Endothelial cell (in vitro differentiated cells): ENCODE results near the gene EIF2B4. TPM values are rescaled to one million over a fixed set of nuclear protein-coding genes. Genes with fewer than 3 reads are reported as not detected.

ENCODE experiments used
- DNase-seq: peaks from one replicate; pipeline ENCODE4 v3.0.0; 2021; ENCODE audit warnings: low spot score
- H3K27ac Mint-ChIP-seq: one replicate; pipeline ENCODE4 v1.8.0; 2021; ENCODE audit warnings: mixed read lengths, inconsistent platforms; ENCODE audit not compliant: unreplicated experiment
- H3K27me3 Mint-ChIP-seq: one replicate; pipeline ENCODE4 v1.8.0; 2021; ENCODE audit warnings: mild to moderate bottlenecking, moderate library complexity, mixed read lengths, inconsistent platforms; ENCODE audit not compliant: unreplicated experiment
- H3K36me3 Mint-ChIP-seq: one replicate; pipeline ENCODE4 v1.8.0; 2021; ENCODE audit warnings: mild to moderate bottlenecking, low read depth, mixed read lengths, inconsistent platforms; ENCODE audit not compliant: unreplicated experiment
- H3K4me1 Mint-ChIP-seq: one replicate; pipeline ENCODE4 v1.8.0; 2021; ENCODE audit warnings: mild to moderate bottlenecking, mixed read lengths, inconsistent platforms; ENCODE audit not compliant: unreplicated experiment
- H3K4me3 Mint-ChIP-seq: one replicate; pipeline ENCODE4 v1.8.0; 2021; ENCODE audit warnings: mild to moderate bottlenecking, mixed read lengths, inconsistent platforms; ENCODE audit not compliant: unreplicated experiment
- H3K9me3 Mint-ChIP-seq: one replicate; pipeline ENCODE4 v1.8.0; 2021; ENCODE audit warnings: mixed read lengths, inconsistent platforms; ENCODE audit not compliant: unreplicated experiment
- CTCF ChIP-seq: fragments of 200-600 bp; sonication (generic); IDR thresholded peaks from one replicate; pipeline ENCODE4 v1.5.0; 2021; ENCODE audit warnings: antibody characterized with exemption; ENCODE audit not compliant: unreplicated experiment
- total RNA-seq: library from RNA; stranded (reverse); fragmentation: NEBNext Ultra II Directional; extraction: Animal tissue kit (Norgen Biotek cat#: 25700); gene quantifications from one replicate; pipeline ENCODE4 v1.2.1, GENCODE V29; 2021; ENCODE audit not compliant: unreplicated experiment

EIF2B4 gene
- total RNA-seq, 1 donor from 2014 or later = 48.6 TPM

DNA sequence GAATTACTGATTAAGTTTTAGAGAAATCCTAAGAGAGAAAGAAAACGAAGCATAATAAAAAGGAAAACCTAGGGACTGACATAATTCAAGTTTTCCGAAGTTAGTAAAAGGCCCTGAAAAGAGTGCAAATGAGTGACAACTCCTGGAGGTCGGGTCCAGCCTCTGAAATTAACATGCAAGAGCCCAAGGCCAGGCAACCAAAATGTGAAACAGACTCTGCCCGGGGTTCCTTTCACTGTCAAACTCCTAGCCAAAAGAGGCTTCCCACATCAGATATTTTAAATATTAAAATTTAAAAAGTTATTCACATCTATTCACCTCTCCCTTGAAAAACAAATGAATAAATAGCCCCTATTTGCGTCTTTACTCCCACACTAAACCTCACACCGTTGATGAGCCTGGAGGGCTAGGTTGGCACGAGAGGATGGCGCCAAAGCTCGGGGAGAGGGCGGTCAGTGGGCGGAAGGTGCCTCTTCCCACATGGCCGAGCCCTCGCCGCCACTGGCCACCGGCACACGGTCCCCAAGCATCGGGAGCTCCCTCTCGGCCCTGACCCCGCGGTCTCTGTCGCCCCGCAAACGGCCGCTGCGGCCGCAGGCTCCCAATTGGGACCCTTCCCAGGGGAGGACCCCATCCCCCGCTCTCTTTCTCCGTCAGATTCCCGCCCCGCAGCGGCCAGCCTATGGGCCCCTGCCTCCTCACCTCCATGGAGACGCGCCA, 38.6 kb upstream of the EIF2B4 start:
- H3K27me3 Mint-ChIP-seq = peaks cover 10% of the 10 kb centered on the region
- peak overlapping the region; percentile 93 for H3K4me3 Mint-ChIP-seq
- H3K36me3 Mint-ChIP-seq = peaks cover 9% of the 10 kb centered on the region
- TF ChIP-seq CTCF = no peak
- no peaks in the 10 kb centered on the region for H3K9me3 Mint-ChIP-seq
- peaks cover 10% of the 10 kb centered on the region for H3K4me1 Mint-ChIP-seq
- peak overlapping the region; percentile 89 for H3K27ac Mint-ChIP-seq
- peak; percentile 33 for DNase-seq

DNA sequence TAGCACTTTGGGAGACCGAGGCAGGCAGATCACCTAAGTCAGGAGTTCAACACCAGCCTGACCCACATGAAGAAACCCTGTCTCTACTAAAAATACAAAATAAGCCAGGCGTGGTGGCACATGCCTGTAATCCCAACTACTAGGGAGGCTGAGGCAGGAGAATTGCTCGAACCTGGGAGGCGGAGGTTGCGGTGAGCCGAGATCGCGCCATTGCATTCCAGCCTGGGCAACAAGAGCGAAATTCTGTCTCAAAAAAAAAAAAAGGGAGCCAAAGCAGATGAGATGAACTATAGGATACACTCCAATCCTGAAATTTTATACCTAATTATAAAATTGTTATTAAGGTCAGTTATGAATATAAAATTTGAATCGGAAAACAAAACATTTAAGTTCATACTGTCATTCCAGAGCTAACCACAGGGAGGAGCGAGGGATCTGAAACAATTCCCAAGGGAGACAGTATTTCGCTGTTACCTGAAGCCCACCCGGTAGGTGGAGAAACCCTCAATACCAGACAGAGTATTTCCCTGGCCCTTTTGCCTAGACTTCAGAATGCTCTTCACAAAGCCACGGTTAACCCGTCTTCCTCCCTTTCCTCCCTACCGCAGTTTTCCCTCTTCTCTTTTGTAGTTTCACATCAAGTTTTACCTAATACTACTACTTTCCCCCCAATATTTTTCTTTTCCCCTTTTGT, 37.8 kb upstream of the EIF2B4 start:
- peaks cover 9% of the 10 kb centered on the region for H3K36me3 Mint-ChIP-seq
- peak; percentile 43 for DNase-seq

GRCh38 chr2:27400348-27401135, 30.4 kb upstream of the EIF2B4 start:
- H3K4me3 Mint-ChIP-seq = peak overlapping the region; percentile 42
- no peaks in the 10 kb centered on the region for H3K4me1 Mint-ChIP-seq
- H3K27me3 Mint-ChIP-seq = peaks cover 2% of the 10 kb centered on the region
- no peak for TF ChIP-seq CTCF
- no peaks in the 10 kb centered on the region for H3K9me3 Mint-ChIP-seq
- H3K36me3 Mint-ChIP-seq = peaks cover 3% of the 10 kb centered on the region
- no peak for DNase-seq
- H3K27ac Mint-ChIP-seq = peak overlapping the region; percentile 37

More for the DNA sequence above, 37.8 kb upstream of the EIF2B4 start:
- no peaks in the 10 kb centered on the region for H3K9me3 Mint-ChIP-seq
- peaks cover 10% of the 10 kb centered on the region for H3K27me3 Mint-ChIP-seq
- TF ChIP-seq CTCF = peak; percentile 71
- peak overlapping the region; percentile 93 for H3K4me3 Mint-ChIP-seq
- peak overlapping the region; percentile 89 for H3K27ac Mint-ChIP-seq
- H3K4me1 Mint-ChIP-seq = peaks cover 10% of the 10 kb centered on the region

GRCh38 chr2:27398962-27399361, 28.8 kb upstream of the EIF2B4 start:
- H3K4me1 Mint-ChIP-seq = no peaks in the 10 kb centered on the region
- H3K27me3 Mint-ChIP-seq = peaks cover 2% of the 10 kb centered on the region
- no peak for TF ChIP-seq CTCF
- H3K36me3 Mint-ChIP-seq = peaks cover 3% of the 10 kb centered on the region
- no peak overlapping the region for H3K27ac Mint-ChIP-seq
- no peak for DNase-seq
- H3K4me3 Mint-ChIP-seq = no peak overlapping the region
- H3K9me3 Mint-ChIP-seq = no peaks in the 10 kb centered on the region
